Measurements from ENCODE around the gene NLRX1. TPM values are rescaled to one million over a fixed set of nuclear protein-coding genes. Genes with fewer than 3 reads are reported as not detected.

NLRX1 gene
- total RNA-seq, 1 experiment from 2014 or later, result 21.4 TPM

DNA sequence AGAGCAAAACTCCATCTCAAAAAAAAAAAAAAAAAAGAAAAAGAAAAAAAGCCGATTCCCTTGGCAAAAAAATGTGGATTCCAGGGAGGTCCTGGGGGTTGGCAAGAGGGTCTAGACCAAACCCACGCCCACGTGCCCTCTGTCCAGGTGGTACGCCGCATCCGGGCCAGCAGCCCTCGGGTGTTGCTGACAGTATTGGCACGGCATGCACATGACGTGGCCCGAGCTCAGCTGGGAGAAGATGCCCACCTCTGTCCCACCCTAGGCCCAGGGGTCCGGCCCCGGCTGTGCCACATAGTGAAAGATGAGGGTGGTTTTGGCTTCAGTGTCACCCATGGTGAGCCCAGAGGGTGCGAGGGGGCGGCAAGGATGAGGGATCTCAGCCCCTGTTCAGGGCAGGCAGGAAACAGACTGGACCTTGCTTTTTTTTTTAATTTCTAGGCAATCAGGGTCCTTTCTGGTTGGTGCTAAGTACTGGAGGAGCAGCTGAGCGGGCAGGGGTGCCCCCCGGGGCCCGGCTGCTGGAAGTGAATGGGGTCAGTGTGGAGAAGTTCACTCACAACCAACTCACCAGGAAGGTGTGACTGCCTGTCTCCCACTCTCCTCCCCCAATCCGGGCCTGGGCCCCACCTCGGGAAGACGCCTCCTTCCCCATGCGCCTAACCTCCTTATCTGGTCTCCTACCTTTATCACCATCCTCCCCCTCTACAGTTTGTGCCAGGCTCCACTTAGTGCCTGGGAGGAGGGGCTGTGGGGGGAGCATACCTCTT is 18.8 kb downstream of the NLRX1 start:
- Histone ChIP-seq H3K9ac (ENCODE audit: low read length) (no peak overlapping the region), H3K36me3 (ENCODE audit: control insufficient read depth in 1 of 2, insufficient read depth in 2 of 2, low read length in 2 of 2) (no peaks in the 10 kb centered on the region), H3K27me3 (ENCODE audit: insufficient read depth, low read length) (no peaks in the 10 kb centered on the region), H3K4me1 (ENCODE audit: control insufficient read depth in 1 of 2, insufficient read depth in 2 of 2, low read length in 2 of 2) (peaks cover 4 to 17% of the 10 kb centered on the region in 2 experiments; a peak in 3 of 4 replicates), H2AFZ (ENCODE audit: low read depth, low read length, poor library complexity, severe bottlenecking) (no peak overlapping the region), H3K4me2 (ENCODE audit: low read length) (no peak overlapping the region), H3K4me3 (replicated peaks in 1 of 2; ENCODE audit: low read depth in 1 of 2, low read length in 2 of 2) (no peak overlapping the region), H3K27ac (ENCODE audit: low read depth, low read length) (no peak overlapping the region), H3K9me3 (ENCODE audit: control insufficient read depth in 1 of 2, insufficient read depth in 1 of 2, low read depth in 1 of 2, low read length in 2 of 2) (no peaks in the 10 kb centered on the region), H4K20me1 (ENCODE audit: insufficient read depth) (no peaks in the 10 kb centered on the region), H3K9me2 (ENCODE audit: insufficient read depth) (no peaks in the 10 kb centered on the region), H3K79me2 (ENCODE audit: insufficient read depth, low read length) (no peaks in the 10 kb centered on the region)
- intact Hi-C loops (cut with micrococcal nuclease), result no loop called here
- CTCF ChIA-PET, result no interaction called here
- POLR2A ChIA-PET, result interaction anchor here (0.7 kb wide), 1 partner anchor 690 kb away, joined by 3 read pairs; no protein-coding TSS in a partner anchor
- RAD21 ChIA-PET (ENCODE audit: low non-redundant PET in 1 of 2, low total read pairs in 2 of 2, uncharacterized antibody in 2 of 2, unreplicated experiment in 2 of 2), result no interaction called here
- no peak for ATAC-seq
- DNase-seq (ENCODE audit: low read depth, low spot score), result no peak
- TF ChIP-seq, protein P1, sequence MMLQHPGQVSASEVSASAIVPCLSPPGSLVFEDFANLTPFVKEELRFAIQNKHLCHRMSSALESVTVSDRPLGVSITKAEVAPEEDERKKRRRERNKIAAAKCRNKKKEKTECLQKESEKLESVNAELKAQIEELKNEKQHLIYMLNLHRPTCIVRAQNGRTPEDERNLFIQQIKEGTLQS (IDR thresholded peaks at IDR 0.05), result no peak
- TF ChIP-seq CBX3 (IDR thresholded peaks at IDR 0.05; ENCODE audit: low read depth) (no peak), POLR2A (IDR thresholded peaks at IDR 0.05; ENCODE audit: borderline replicate concordance, extremely low read depth, insufficient read depth, insufficient read length) (no peak), POLR2AphosphoS5 (IDR thresholded peaks at IDR 0.05; ENCODE audit: low read depth, low read length) (no peak), YY1 (IDR thresholded peaks at IDR 0.05; ENCODE audit: extremely low read depth, insufficient replicate concordance, low read depth, low read length) (no peak), EZH2phosphoT487 (IDR thresholded peaks at IDR 0.05; ENCODE audit: borderline replicate concordance) (no peak), TCF7L2 (IDR thresholded peaks at IDR 0.05; ENCODE audit: borderline replicate concordance, extremely low read depth, insufficient read depth, insufficient read length) (no peak), SP1 (IDR thresholded peaks at IDR 0.05; ENCODE audit: low read depth) (no peak), RAD21 (IDR thresholded peaks at IDR 0.05; ENCODE audit: low read depth) (no peak), FOSL1 (IDR thresholded peaks at IDR 0.05; ENCODE audit: low read depth) (no peak), EZH2 (IDR thresholded peaks at IDR 0.05) (no peak), JUND (IDR thresholded peaks at IDR 0.05) (no peak), ZNF274 (IDR thresholded peaks at IDR 0.05; ENCODE audit: low read depth, low read length) (no peak), ZFX (IDR thresholded peaks at IDR 0.05) (no peak), ELF1 (IDR thresholded peaks at IDR 0.05; ENCODE audit: borderline replicate concordance, low read depth) (no peak)
- TF ChIP-seq, protein P2, sequence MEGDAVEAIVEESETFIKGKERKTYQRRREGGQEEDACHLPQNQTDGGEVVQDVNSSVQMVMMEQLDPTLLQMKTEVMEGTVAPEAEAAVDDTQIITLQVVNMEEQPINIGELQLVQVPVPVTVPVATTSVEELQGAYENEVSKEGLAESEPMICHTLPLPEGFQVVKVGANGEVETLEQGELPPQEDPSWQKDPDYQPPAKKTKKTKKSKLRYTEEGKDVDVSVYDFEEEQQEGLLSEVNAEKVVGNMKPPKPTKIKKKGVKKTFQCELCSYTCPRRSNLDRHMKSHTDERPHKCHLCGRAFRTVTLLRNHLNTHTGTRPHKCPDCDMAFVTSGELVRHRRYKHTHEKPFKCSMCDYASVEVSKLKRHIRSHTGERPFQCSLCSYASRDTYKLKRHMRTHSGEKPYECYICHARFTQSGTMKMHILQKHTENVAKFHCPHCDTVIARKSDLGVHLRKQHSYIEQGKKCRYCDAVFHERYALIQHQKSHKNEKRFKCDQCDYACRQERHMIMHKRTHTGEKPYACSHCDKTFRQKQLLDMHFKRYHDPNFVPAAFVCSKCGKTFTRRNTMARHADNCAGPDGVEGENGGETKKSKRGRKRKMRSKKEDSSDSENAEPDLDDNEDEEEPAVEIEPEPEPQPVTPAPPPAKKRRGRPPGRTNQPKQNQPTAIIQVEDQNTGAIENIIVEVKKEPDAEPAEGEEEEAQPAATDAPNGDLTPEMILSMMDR (IDR thresholded peaks at IDR 0.05 in 2 of 3, conservative IDR thresholded peaks at IDR 0.05 in 1 of 3; ENCODE audit: borderline replicate concordance in 1 of 3, insufficient read depth in 1 of 3, low read depth in 2 of 3, low read length in 2 of 3), result no peak
- TF ChIP-seq, protein P3, sequence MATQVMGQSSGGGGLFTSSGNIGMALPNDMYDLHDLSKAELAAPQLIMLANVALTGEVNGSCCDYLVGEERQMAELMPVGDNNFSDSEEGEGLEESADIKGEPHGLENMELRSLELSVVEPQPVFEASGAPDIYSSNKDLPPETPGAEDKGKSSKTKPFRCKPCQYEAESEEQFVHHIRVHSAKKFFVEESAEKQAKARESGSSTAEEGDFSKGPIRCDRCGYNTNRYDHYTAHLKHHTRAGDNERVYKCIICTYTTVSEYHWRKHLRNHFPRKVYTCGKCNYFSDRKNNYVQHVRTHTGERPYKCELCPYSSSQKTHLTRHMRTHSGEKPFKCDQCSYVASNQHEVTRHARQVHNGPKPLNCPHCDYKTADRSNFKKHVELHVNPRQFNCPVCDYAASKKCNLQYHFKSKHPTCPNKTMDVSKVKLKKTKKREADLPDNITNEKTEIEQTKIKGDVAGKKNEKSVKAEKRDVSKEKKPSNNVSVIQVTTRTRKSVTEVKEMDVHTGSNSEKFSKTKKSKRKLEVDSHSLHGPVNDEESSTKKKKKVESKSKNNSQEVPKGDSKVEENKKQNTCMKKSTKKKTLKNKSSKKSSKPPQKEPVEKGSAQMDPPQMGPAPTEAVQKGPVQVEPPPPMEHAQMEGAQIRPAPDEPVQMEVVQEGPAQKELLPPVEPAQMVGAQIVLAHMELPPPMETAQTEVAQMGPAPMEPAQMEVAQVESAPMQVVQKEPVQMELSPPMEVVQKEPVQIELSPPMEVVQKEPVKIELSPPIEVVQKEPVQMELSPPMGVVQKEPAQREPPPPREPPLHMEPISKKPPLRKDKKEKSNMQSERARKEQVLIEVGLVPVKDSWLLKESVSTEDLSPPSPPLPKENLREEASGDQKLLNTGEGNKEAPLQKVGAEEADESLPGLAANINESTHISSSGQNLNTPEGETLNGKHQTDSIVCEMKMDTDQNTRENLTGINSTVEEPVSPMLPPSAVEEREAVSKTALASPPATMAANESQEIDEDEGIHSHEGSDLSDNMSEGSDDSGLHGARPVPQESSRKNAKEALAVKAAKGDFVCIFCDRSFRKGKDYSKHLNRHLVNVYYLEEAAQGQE (IDR thresholded peaks at IDR 0.05; ENCODE audit: low read depth), result no peak
- TF ChIP-seq, protein P4, sequence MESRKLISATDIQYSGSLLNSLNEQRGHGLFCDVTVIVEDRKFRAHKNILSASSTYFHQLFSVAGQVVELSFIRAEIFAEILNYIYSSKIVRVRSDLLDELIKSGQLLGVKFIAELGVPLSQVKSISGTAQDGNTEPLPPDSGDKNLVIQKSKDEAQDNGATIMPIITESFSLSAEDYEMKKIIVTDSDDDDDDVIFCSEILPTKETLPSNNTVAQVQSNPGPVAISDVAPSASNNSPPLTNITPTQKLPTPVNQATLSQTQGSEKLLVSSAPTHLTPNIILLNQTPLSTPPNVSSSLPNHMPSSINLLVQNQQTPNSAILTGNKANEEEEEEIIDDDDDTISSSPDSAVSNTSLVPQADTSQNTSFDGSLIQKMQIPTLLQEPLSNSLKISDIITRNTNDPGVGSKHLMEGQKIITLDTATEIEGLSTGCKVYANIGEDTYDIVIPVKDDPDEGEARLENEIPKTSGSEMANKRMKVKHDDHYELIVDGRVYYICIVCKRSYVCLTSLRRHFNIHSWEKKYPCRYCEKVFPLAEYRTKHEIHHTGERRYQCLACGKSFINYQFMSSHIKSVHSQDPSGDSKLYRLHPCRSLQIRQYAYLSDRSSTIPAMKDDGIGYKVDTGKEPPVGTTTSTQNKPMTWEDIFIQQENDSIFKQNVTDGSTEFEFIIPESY (IDR thresholded peaks at IDR 0.05; ENCODE audit: extremely low read depth, insufficient replicate concordance, low read length), result no peak
- TF ChIP-seq, protein P5, sequence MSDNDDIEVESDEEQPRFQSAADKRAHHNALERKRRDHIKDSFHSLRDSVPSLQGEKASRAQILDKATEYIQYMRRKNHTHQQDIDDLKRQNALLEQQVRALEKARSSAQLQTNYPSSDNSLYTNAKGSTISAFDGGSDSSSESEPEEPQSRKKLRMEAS (IDR thresholded peaks at IDR 0.05), result no peak
- BruUV-seq (replicated peaks), result no TSS peak

All from HCT116 (cell line).